Ishikawa (cell line): ENCODE results near the gene IFI27L2.

Experiments
- CEBPB ChIP-seq: IDR thresholded peaks from 2 replicates; pipeline ENCODE4 v1.6.1; 2012
- CREB1 ChIP-seq: IDR thresholded peaks from 2 replicates; pipeline ENCODE4 v1.6.1; 2012; ENCODE audit warnings: low read depth
- EGR1 ChIP-seq: IDR thresholded peaks from 2 replicates; pipeline ENCODE4 v1.6.1; 2012
- EP300 ChIP-seq: IDR thresholded peaks from 2 replicates; pipeline ENCODE4 v1.6.1; 2012; ENCODE audit warnings: borderline replicate concordance
- FOXM1 ChIP-seq: IDR thresholded peaks from 2 replicates; pipeline ENCODE4 v1.6.1; 2012; ENCODE audit warnings: low read depth, borderline replicate concordance
- NFIC ChIP-seq: IDR thresholded peaks from 2 replicates; pipeline ENCODE4 v1.6.1; 2012
- RAD21 ChIP-seq: IDR thresholded peaks from 2 replicates; pipeline ENCODE4 v1.6.1; 2012; ENCODE audit warnings: low read depth
- REST ChIP-seq: IDR thresholded peaks from 2 replicates; pipeline ENCODE4 v1.6.1; 2012; ENCODE audit warnings: low read depth, mild to moderate bottlenecking
- TAF1 ChIP-seq: IDR thresholded peaks from 2 replicates; pipeline ENCODE4 v1.6.1; 2012; ENCODE audit warnings: low read depth, mild to moderate bottlenecking
- TCF12 ChIP-seq: IDR thresholded peaks from 2 replicates; pipeline ENCODE4 v1.6.1; 2012; ENCODE audit warnings: low read depth
- TEAD4 ChIP-seq: IDR thresholded peaks from 2 replicates; pipeline ENCODE4 v1.6.1; 2012
- YY1 ChIP-seq: IDR thresholded peaks from 2 replicates; pipeline ENCODE4 v1.6.1; 2012; ENCODE audit warnings: low read depth
- ZBTB7A ChIP-seq: IDR thresholded peaks from 2 replicates; pipeline ENCODE4 v1.6.1; 2012; ENCODE audit warnings: low read depth
- TF ChIP-seq, protein P1 (sequence below): IDR thresholded peaks from 2 replicates; pipeline ENCODE4 v1.6.1; 2012
- TF ChIP-seq, protein P2 (sequence below): IDR thresholded peaks from 2 replicates; pipeline ENCODE4 v1.6.1; 2012

IFI27L2 gene

GRCh38 chr14:94157197-94157596 is 27.8 kb upstream of the IFI27L2 start:
- TF ChIP-seq RAD21, result no peak
- no peak for TF ChIP-seq YY1
- TF ChIP-seq CREB1, result no peak
- TF ChIP-seq REST, result no peak
- TF ChIP-seq EGR1, result no peak
- TF ChIP-seq, protein P1, sequence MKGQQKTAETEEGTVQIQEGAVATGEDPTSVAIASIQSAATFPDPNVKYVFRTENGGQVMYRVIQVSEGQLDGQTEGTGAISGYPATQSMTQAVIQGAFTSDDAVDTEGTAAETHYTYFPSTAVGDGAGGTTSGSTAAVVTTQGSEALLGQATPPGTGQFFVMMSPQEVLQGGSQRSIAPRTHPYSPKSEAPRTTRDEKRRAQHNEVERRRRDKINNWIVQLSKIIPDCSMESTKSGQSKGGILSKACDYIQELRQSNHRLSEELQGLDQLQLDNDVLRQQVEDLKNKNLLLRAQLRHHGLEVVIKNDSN, result no peak
- no peak for TF ChIP-seq NFIC
- TF ChIP-seq TCF12, result no peak
- TF ChIP-seq FOXM1, result no peak
- TF ChIP-seq EP300, result no peak
- no peak for TF ChIP-seq ZBTB7A
- no peak for TF ChIP-seq TAF1
- no peak for TF ChIP-seq CEBPB
- TF ChIP-seq, protein P2, sequence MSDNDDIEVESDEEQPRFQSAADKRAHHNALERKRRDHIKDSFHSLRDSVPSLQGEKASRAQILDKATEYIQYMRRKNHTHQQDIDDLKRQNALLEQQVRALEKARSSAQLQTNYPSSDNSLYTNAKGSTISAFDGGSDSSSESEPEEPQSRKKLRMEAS, result no peak
- TF ChIP-seq TEAD4, result no peak

- TF ChIP-seq, protein P2, result no peak
- TF ChIP-seq EGR1, result no peak
- TF ChIP-seq EP300, result no peak
- TF ChIP-seq RAD21, result no peak
- TF ChIP-seq CREB1, result no peak
- TF ChIP-seq, protein P1, result no peak
- TF ChIP-seq TEAD4, result no peak
- no peak for TF ChIP-seq YY1
- TF ChIP-seq CEBPB, result no peak
- TF ChIP-seq FOXM1, result no peak
- TF ChIP-seq TCF12, result no peak
- no peak for TF ChIP-seq TAF1
- TF ChIP-seq REST, result no peak
- no peak for TF ChIP-seq ZBTB7A
- TF ChIP-seq NFIC, result no peak
Observed at GRCh38 chr14:94153750-94154342, 24.4 kb upstream of the IFI27L2 start.

DNA sequence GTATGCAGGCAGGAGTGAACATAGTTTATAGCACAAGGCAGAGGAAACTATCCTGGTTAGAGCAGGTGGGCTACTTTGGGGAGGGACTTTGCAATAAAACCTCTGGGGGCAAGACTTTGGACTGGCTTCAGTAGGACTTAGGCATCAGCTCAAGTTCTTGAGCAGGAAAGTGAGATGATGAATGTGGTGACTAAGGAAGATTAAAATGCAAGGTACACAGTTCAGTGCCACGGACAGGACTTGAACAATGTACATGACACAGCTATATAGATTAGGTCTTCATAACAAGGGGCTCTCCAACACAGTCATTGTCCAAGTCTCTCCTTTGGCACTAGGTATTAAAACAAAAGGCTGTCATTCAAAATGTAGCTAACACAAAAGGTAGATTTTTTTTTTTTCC is 23.3 kb upstream of the IFI27L2 start:
- TF ChIP-seq, protein P1, result no peak
- no peak for TF ChIP-seq TCF12
- no peak for TF ChIP-seq CREB1
- TF ChIP-seq TAF1, result no peak
- no peak for TF ChIP-seq CEBPB
- no peak for TF ChIP-seq EP300
- TF ChIP-seq, protein P2, result no peak
- no peak for TF ChIP-seq REST
- no peak for TF ChIP-seq YY1
- TF ChIP-seq RAD21, result no peak
- no peak for TF ChIP-seq ZBTB7A
- TF ChIP-seq EGR1, result no peak
- TF ChIP-seq TEAD4, result no peak

DNA sequence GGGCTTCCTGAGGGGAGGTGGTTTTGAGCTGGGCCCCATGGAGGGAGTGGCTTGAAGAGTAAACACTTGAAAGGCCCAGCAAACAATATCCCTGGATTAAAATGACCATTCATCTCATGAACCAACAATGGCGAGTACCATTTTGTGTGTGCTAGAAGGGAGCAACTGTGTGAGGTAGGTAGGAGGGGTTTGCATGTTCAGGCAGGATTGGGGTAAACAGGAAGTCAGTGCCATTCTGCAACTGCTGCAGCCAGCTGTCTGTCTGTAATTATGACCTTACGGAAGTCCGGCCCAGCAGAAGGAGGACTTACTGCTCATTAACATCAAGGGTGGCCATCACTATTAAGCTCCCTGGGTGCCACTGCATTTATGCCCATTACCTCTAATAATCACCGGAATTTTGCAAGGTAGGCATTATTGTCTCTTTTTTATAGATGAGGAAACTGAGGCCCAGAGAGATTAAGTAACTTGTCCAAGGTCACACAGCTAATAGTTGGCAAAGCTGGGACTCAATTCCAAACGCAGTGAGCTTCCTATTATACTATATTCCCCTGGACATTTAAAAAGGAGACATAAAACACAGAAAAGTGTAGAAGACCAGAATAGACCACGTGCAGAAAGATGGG is 16.6 kb upstream of the IFI27L2 start:
- TF ChIP-seq CEBPB, result no peak
- TF ChIP-seq EGR1, result no peak
- no peak for TF ChIP-seq EP300
- no peak for TF ChIP-seq CREB1
- TF ChIP-seq YY1, result no peak
- TF ChIP-seq, protein P1, result no peak
- no peak for TF ChIP-seq NFIC
- TF ChIP-seq, protein P2, result no peak
- no peak for TF ChIP-seq TEAD4
- TF ChIP-seq ZBTB7A, result no peak
- TF ChIP-seq RAD21, result no peak
- TF ChIP-seq FOXM1, result no peak
- TF ChIP-seq REST, result no peak
- TF ChIP-seq TAF1, result no peak
- no peak for TF ChIP-seq TCF12
